ENCODE results near the gene CDC7. TPM values are rescaled to one million over a fixed set of nuclear protein-coding genes. Genes with fewer than 3 reads are reported as not detected.
"Not testable (repeated sequence)": the region's sequence is repeated elsewhere in the genome, so short reads cannot be mapped to it uniquely, and the experiment has no call there.

Gene CDC7
- total and polyA plus RNA-seq, 2 experiments from 2014 or later: 26.6 to 44.0 TPM

- TF ChIP-seq EZH2 (IDR thresholded peaks at IDR 0.05; ENCODE audit: low read depth, unreplicated experiment): no peak
- TF ChIP-seq STAT1 (IDR thresholded peaks at IDR 0.05; ENCODE audit: unreplicated experiment): no peak
- TF ChIP-seq, protein P1, sequence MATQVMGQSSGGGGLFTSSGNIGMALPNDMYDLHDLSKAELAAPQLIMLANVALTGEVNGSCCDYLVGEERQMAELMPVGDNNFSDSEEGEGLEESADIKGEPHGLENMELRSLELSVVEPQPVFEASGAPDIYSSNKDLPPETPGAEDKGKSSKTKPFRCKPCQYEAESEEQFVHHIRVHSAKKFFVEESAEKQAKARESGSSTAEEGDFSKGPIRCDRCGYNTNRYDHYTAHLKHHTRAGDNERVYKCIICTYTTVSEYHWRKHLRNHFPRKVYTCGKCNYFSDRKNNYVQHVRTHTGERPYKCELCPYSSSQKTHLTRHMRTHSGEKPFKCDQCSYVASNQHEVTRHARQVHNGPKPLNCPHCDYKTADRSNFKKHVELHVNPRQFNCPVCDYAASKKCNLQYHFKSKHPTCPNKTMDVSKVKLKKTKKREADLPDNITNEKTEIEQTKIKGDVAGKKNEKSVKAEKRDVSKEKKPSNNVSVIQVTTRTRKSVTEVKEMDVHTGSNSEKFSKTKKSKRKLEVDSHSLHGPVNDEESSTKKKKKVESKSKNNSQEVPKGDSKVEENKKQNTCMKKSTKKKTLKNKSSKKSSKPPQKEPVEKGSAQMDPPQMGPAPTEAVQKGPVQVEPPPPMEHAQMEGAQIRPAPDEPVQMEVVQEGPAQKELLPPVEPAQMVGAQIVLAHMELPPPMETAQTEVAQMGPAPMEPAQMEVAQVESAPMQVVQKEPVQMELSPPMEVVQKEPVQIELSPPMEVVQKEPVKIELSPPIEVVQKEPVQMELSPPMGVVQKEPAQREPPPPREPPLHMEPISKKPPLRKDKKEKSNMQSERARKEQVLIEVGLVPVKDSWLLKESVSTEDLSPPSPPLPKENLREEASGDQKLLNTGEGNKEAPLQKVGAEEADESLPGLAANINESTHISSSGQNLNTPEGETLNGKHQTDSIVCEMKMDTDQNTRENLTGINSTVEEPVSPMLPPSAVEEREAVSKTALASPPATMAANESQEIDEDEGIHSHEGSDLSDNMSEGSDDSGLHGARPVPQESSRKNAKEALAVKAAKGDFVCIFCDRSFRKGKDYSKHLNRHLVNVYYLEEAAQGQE (IDR thresholded peaks at IDR 0.05; ENCODE audit: unreplicated experiment): no peak
These were observed 44.8 kb upstream of the CDC7 start (continued) for GRCh38 chr1:91455896-91456295.

DNA sequence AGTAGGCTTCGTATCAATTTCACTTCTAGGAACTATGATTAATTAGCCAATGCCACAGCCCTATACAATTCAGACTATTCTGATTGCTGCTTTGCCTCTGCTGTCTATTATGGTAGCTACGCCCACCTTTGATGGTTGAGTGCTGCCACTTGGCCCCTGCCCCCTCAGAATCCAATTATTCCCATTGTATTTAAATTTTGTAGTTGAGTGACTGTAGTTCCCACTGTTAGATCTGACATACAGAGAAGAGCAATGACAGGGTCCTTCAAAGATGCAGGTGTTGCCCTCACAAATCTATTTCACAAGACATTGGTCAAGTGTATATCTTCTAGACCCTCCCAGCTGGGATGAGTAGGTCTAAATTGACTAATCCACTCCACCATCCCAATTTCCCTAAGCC lies 35.3 kb upstream of the CDC7 start:
- H3K4me3 Mint-ChIP-seq; H3K4me1 Mint-ChIP-seq; H3K4me1 ChIP-seq (ENCODE audit: insufficient read depth); H3K9me2 ChIP-seq (ENCODE audit: insufficient read depth); H3K4me2 ChIP-seq; H3K79me2 ChIP-seq (replicated peaks; ENCODE audit: insufficient read depth); H3K36me3 ChIP-seq (ENCODE audit: insufficient read depth); DNase-seq (ENCODE audit: low spot score); H3K4me3 ChIP-seq; H3K27me3 Mint-ChIP-seq (ENCODE audit: insufficient read depth, low read depth, poor library complexity); H3K27ac Mint-ChIP-seq; ATAC-seq; H3F3A ChIP-seq (replicated peaks; ENCODE audit: low read depth); H3K27me3 ChIP-seq (ENCODE audit: insufficient read depth); H4K20me1 ChIP-seq (replicated peaks; ENCODE audit: insufficient read depth); H2AFZ ChIP-seq; H3K27ac ChIP-seq (ENCODE audit: low read depth): not testable (repeated sequence)
- Mint-ChIP-seq H3K36me3 (ENCODE audit: low read depth) (peaks cover 21% of the 10 kb centered on the region; the same call in 1 of the 3 replicates), H3K9me3 (peaks cover 35% of the 10 kb centered on the region)

- TF ChIP-seq, protein P2, sequence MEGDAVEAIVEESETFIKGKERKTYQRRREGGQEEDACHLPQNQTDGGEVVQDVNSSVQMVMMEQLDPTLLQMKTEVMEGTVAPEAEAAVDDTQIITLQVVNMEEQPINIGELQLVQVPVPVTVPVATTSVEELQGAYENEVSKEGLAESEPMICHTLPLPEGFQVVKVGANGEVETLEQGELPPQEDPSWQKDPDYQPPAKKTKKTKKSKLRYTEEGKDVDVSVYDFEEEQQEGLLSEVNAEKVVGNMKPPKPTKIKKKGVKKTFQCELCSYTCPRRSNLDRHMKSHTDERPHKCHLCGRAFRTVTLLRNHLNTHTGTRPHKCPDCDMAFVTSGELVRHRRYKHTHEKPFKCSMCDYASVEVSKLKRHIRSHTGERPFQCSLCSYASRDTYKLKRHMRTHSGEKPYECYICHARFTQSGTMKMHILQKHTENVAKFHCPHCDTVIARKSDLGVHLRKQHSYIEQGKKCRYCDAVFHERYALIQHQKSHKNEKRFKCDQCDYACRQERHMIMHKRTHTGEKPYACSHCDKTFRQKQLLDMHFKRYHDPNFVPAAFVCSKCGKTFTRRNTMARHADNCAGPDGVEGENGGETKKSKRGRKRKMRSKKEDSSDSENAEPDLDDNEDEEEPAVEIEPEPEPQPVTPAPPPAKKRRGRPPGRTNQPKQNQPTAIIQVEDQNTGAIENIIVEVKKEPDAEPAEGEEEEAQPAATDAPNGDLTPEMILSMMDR (conservative IDR thresholded peaks at IDR 0.05; ENCODE audit: low read depth in 2 of 2): peak in 1 of 2 experiments; percentile 50; a peak in 3 of 4 replicates
- TF ChIP-seq ZNF114 (CRISPR knock-in tag; IDR thresholded peaks at IDR 0.05): no peak
- no peaks in the 10 kb centered on the region for H3K4me1 ChIP-seq (ENCODE audit: insufficient read depth)
- no peaks in the 10 kb centered on the region for H3K27me3 ChIP-seq (ENCODE audit: insufficient read depth)
- ATAC-seq: peak; percentile 57
- H3K4me2 ChIP-seq: no peak overlapping the region
- Mint-ChIP-seq H3K4me3 (no peak overlapping the region), H3K9me3 (no peaks in the 10 kb centered on the region), H3K27me3 (ENCODE audit: insufficient read depth, low read depth, poor library complexity) (no peaks in the 10 kb centered on the region), H3K36me3 (ENCODE audit: low read depth) (no peaks in the 10 kb centered on the region), H3K27ac (no peak overlapping the region), H3K4me1 (no peaks in the 10 kb centered on the region)
- no peaks in the 10 kb centered on the region for H3K36me3 ChIP-seq (ENCODE audit: insufficient read depth)
- DNase-seq (ENCODE audit: low spot score): peak; percentile 25
- no peak overlapping the region; the same call in 1 of the 2 replicates for H2AFZ ChIP-seq
- H3K4me3 ChIP-seq: no peak overlapping the region
- H3F3A ChIP-seq (replicated peaks; ENCODE audit: low read depth): no peaks in the 10 kb centered on the region
- H4K20me1 ChIP-seq (replicated peaks; ENCODE audit: insufficient read depth): no peaks in the 10 kb centered on the region
- no peaks in the 10 kb centered on the region for H3K9me2 ChIP-seq (ENCODE audit: insufficient read depth)
- H3K27ac ChIP-seq (ENCODE audit: low read depth): no peak overlapping the region
- no peaks in the 10 kb centered on the region for H3K79me2 ChIP-seq (replicated peaks; ENCODE audit: insufficient read depth)
These were observed 24.0 kb upstream of the CDC7 start for GRCh38 chr1:91476533-91477217.
